Endothelial cell (in vitro differentiated cells): ENCODE measurements around the gene PPP1R36. TPM values are rescaled to one million over a fixed set of nuclear protein-coding genes. Genes with fewer than 3 reads are reported as not detected.
A peak's percentile ranks its signal among the peaks of the same experiment; 100 is the strongest.

ENCODE experiments used
- DNase-seq: peaks from one replicate; pipeline ENCODE4 v3.0.0; 2021; ENCODE audit warnings: low spot score
- H3K27ac Mint-ChIP-seq: one replicate; pipeline ENCODE4 v1.8.0; 2021; ENCODE audit warnings: mixed read lengths, inconsistent platforms; ENCODE audit not compliant: unreplicated experiment
- H3K27me3 Mint-ChIP-seq: one replicate; pipeline ENCODE4 v1.8.0; 2021; ENCODE audit warnings: mild to moderate bottlenecking, moderate library complexity, mixed read lengths, inconsistent platforms; ENCODE audit not compliant: unreplicated experiment
- H3K36me3 Mint-ChIP-seq: one replicate; pipeline ENCODE4 v1.8.0; 2021; ENCODE audit warnings: mild to moderate bottlenecking, low read depth, mixed read lengths, inconsistent platforms; ENCODE audit not compliant: unreplicated experiment
- H3K4me1 Mint-ChIP-seq: one replicate; pipeline ENCODE4 v1.8.0; 2021; ENCODE audit warnings: mild to moderate bottlenecking, mixed read lengths, inconsistent platforms; ENCODE audit not compliant: unreplicated experiment
- H3K4me3 Mint-ChIP-seq: one replicate; pipeline ENCODE4 v1.8.0; 2021; ENCODE audit warnings: mild to moderate bottlenecking, mixed read lengths, inconsistent platforms; ENCODE audit not compliant: unreplicated experiment
- H3K9me3 Mint-ChIP-seq: one replicate; pipeline ENCODE4 v1.8.0; 2021; ENCODE audit warnings: mixed read lengths, inconsistent platforms; ENCODE audit not compliant: unreplicated experiment
- total RNA-seq: library from RNA; stranded (reverse); fragmentation: NEBNext Ultra II Directional; extraction: Animal tissue kit (Norgen Biotek cat#: 25700); gene quantifications from one replicate; pipeline ENCODE4 v1.2.1, GENCODE V29; 2021; ENCODE audit not compliant: unreplicated experiment
- TF ChIP-seq, protein P1 (sequence below): fragments of 200-600 bp; sonication (generic); IDR thresholded peaks from one replicate; pipeline ENCODE4 v1.5.0; 2021; ENCODE audit warnings: antibody characterized with exemption; ENCODE audit not compliant: unreplicated experiment

PPP1R36 gene
- total RNA-seq, 1 donor from 2014 or later = 2.1 TPM

DNA sequence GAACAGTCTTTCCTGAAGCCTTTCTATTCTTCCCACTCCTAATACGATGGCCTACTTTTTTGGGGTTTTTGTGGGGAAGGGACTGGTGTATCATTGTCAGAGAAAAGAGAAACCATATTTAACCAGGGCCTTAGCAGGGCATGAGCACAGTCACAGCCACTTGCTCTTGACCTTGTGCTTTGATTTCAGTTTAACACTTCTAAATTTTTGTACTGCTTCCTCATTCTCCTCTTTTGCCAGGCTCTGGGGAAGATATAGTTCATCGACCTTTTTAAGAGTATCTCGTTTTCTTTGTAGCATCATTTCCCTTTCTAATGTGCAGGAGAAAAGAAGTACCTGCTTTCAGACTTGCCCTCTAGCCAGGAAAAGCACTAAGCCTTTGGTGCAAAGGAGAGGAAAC is 43.0 kb upstream of the PPP1R36 start:
- TF ChIP-seq, protein P1, sequence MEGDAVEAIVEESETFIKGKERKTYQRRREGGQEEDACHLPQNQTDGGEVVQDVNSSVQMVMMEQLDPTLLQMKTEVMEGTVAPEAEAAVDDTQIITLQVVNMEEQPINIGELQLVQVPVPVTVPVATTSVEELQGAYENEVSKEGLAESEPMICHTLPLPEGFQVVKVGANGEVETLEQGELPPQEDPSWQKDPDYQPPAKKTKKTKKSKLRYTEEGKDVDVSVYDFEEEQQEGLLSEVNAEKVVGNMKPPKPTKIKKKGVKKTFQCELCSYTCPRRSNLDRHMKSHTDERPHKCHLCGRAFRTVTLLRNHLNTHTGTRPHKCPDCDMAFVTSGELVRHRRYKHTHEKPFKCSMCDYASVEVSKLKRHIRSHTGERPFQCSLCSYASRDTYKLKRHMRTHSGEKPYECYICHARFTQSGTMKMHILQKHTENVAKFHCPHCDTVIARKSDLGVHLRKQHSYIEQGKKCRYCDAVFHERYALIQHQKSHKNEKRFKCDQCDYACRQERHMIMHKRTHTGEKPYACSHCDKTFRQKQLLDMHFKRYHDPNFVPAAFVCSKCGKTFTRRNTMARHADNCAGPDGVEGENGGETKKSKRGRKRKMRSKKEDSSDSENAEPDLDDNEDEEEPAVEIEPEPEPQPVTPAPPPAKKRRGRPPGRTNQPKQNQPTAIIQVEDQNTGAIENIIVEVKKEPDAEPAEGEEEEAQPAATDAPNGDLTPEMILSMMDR = no peak
- DNase-seq = no peak
- Mint-ChIP-seq H3K4me3 (peak overlapping the region; percentile 97), H3K9me3 (no peaks in the 10 kb centered on the region), H3K27ac (no peak overlapping the region), H3K36me3 (peaks cover 10% of the 10 kb centered on the region), H3K4me1 (peaks cover 62% of the 10 kb centered on the region), H3K27me3 (peaks cover 15% of the 10 kb centered on the region)

DNA sequence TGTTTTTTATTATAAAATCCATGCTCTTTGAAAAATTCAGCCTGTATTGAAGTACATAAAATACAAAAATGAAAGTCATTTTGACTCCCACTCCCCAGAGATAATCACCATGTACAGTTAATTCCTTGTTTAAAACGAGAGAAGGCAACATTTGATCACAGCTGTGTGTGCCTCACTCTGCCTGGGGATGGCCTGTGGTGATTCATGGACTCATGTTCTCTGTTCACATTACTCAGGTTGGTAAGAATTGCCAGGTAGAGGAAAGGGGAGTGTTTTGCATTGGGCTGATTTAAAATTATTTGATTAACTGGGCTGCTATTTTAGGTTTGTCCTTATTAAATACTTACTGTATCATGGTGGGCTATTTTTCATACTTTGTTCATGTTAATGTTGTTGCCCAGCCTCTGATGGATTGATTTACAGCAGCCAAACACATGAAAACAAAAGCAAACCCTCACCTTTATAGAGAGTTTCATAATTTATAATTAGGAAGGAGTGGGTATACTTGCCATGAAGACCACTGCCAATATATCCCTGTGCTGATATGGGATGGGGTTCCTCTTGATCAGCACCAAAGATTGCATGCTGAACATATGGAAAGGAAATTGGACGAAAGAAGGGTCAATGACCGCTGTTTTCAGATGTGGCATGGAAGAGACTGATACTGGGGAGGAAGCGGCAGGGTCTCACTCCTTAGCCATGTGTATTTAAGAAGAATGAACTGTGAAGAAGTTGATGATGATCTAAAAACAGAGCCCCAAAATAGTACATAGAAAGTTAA is 42.2 kb upstream of the PPP1R36 start:
- peaks cover 10% of the 10 kb centered on the region for H3K36me3 Mint-ChIP-seq
- H3K9me3 Mint-ChIP-seq = no peaks in the 10 kb centered on the region
- no peak overlapping the region for H3K27ac Mint-ChIP-seq
- peak overlapping the region; percentile 97 for H3K4me3 Mint-ChIP-seq
- DNase-seq = no peak
- peaks cover 13% of the 10 kb centered on the region for H3K27me3 Mint-ChIP-seq
- peaks cover 55% of the 10 kb centered on the region for H3K4me1 Mint-ChIP-seq
- TF ChIP-seq, protein P1 = no peak

DNA sequence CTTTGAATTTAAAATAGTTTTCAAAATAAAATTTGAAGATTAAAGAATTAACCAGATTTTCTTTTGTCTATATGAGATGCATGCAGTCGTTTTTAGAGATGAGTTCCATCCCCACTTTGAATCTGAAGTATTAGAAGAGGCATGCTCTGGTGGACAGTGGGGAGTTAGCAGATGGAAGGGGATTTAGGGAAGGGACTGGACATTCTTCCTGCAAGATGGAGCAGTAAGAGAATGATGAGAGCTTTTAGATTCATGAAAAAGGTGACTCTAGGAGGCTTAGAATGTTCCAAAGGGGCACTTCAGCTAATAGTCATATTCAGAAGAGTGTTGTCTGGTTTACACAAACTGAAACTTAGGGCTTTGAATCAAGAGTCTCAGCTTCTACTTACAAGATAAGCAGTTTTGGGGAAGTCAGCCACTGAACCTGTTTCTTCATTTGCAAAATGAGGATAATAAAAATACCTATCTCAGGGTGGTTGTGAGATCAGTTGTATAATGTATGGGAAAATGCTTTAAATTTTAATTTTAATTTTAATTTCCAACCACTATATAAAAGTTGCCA is 41.5 kb upstream of the PPP1R36 start:
- H3K27me3 Mint-ChIP-seq = peaks cover 9% of the 10 kb centered on the region
- H3K36me3 Mint-ChIP-seq = peaks cover 5% of the 10 kb centered on the region
- TF ChIP-seq, protein P1 = no peak
- peaks cover 50% of the 10 kb centered on the region for H3K4me1 Mint-ChIP-seq
- H3K4me3 Mint-ChIP-seq = no peak overlapping the region
- no peaks in the 10 kb centered on the region for H3K9me3 Mint-ChIP-seq
- no peak for DNase-seq
- no peak overlapping the region for H3K27ac Mint-ChIP-seq

DNA sequence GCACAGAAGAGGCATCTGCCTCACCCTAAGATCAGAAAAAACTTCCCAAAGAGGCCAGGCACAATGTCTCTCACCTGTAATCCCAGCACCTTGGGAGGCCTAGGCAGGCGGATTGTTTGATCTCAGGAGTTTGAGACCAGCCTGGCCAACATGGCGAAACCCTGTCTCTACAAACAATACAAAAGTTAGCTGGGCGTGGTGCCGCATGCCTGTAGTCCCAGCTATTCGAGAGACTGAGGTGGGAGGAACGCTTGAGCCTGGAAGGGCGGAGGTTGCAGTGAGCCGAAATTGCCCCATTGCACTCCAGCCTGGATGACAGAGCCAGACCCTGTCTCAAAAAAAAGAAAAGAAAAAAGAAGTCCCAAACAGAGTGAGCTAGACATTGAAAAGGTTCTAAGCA is 40.7 kb upstream of the PPP1R36 start:
- Mint-ChIP-seq H3K27me3 (peaks cover 7% of the 10 kb centered on the region), H3K36me3 (peaks cover 5% of the 10 kb centered on the region), H3K4me1 (peaks cover 50% of the 10 kb centered on the region), H3K27ac (no peak overlapping the region), H3K9me3 (no peaks in the 10 kb centered on the region), H3K4me3 (no peak overlapping the region)
- TF ChIP-seq, protein P1 = no peak
- DNase-seq = no peak
